Measurements from ENCODE around the gene AKAP6. TPM values are rescaled to one million over a fixed set of nuclear protein-coding genes. Genes with fewer than 3 reads are reported as not detected.

AKAP6 gene
- total RNA-seq, 3 donors from 2014 or later, result 1.1 to 9.1 (median 4.6) TPM

GRCh38 chr14:32681598-32681997 is 352.5 kb downstream of the AKAP6 start:
- DNase-seq (ENCODE audit: low spot score in 2 of 2), result no peak
- intact Hi-C loops (cut with DNase I; ENCODE audit: low total_unique reads), result loop anchor here (5.0 kb wide), 1 partner anchor 1219 kb away; no protein-coding TSS in a partner anchor
- Histone ChIP-seq H3K9me3 (no peaks in the 10 kb centered on the region), H3K4me1 (no peaks in the 10 kb centered on the region), H3K4me3 (no peak overlapping the region), H3K36me3 (no peaks in the 10 kb centered on the region), H3K27me3 (no peaks in the 10 kb centered on the region), H3K27ac (no peak overlapping the region)
- TF ChIP-seq, protein P1, sequence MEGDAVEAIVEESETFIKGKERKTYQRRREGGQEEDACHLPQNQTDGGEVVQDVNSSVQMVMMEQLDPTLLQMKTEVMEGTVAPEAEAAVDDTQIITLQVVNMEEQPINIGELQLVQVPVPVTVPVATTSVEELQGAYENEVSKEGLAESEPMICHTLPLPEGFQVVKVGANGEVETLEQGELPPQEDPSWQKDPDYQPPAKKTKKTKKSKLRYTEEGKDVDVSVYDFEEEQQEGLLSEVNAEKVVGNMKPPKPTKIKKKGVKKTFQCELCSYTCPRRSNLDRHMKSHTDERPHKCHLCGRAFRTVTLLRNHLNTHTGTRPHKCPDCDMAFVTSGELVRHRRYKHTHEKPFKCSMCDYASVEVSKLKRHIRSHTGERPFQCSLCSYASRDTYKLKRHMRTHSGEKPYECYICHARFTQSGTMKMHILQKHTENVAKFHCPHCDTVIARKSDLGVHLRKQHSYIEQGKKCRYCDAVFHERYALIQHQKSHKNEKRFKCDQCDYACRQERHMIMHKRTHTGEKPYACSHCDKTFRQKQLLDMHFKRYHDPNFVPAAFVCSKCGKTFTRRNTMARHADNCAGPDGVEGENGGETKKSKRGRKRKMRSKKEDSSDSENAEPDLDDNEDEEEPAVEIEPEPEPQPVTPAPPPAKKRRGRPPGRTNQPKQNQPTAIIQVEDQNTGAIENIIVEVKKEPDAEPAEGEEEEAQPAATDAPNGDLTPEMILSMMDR (IDR thresholded peaks at IDR 0.05), result no peak
- TF ChIP-seq POLR2AphosphoS5 (IDR thresholded peaks at IDR 0.05) (no peak), POLR2A (IDR thresholded peaks at IDR 0.05) (no peak)

DNA sequence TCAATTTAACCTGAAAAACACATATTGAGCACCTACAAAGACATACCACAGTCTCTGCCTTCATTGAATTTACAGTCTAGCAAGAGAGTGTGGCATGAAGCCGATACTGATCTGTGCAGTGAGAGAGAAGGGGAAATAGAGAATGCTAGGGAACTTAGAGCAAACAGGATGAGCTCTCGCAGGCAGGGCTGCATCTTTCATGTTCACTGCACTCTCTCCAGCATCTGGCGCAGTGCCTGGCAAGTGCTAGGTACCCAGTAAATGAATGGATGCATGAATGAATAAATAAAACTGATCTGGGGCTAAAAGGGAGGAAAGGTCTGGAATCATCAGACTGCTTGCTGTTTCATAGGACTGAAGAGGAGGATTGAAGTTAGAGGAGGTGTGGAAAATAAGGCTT is 353.1 kb downstream of the AKAP6 start:
- Histone ChIP-seq H3K27me3 (no peaks in the 10 kb centered on the region), H3K4me1 (no peaks in the 10 kb centered on the region), H3K9me3 (no peaks in the 10 kb centered on the region), H3K4me3 (no peak overlapping the region), H3K27ac (no peak overlapping the region), H3K36me3 (no peaks in the 10 kb centered on the region)
- no peak for TF ChIP-seq POLR2A (IDR thresholded peaks at IDR 0.05)
- intact Hi-C loops (cut with DNase I; ENCODE audit: low total_unique reads), result loop anchor here (5.0 kb wide), 1 partner anchor 1220 kb away; no protein-coding TSS in a partner anchor
- DNase-seq (ENCODE audit: low spot score in 2 of 2), result no peak

DNA sequence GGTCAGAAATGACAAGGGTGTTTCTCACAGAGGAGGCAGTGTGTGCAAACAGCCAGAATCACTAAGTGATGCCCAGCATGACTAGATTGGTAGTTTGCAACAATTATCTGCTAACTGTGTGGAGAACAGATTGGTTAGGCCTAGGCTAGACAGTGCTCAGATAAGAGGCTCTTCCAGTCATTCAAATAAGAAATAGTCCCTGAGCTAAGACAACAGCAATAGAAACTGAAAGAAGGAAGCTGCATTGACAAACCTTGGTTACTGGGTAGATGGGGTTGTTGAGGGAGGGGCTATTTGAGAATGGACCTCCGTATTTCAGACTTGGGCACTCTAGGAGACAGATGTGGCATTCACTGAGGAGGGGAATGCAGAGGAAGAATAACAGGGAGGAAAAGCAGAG is 354.6 kb downstream of the AKAP6 start:
- intact Hi-C loops (cut with DNase I; ENCODE audit: low total_unique reads), result loop anchor here (5.0 kb wide), 1 partner anchor 1221 kb away; no protein-coding TSS in a partner anchor
- no peak for TF ChIP-seq POLR2AphosphoS5 (IDR thresholded peaks at IDR 0.05)

DNA sequence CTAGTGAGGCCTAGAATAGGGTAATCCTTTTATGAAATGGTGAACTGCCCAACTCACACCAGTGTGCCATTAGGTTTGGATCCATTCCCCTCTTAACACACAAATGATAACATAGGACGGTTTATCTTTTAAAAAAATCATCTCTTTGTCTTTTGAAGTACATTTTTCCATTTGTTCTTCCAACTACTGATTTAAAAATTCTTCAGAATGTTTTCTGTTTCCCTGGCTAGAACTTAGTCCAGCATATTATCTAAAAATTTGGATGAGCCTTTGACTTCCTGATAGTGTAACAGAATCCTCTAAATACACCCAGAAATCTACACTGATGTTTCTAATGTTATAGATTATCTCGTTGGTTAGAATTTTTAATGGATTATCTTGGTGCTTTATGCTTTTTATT is 359.8 kb downstream of the AKAP6 start:
- no peaks in the 10 kb centered on the region for H3K27me3 ChIP-seq
- TF ChIP-seq POLR2A (IDR thresholded peaks at IDR 0.05) (no peak), POLR2AphosphoS5 (IDR thresholded peaks at IDR 0.05) (no peak)
- TF ChIP-seq, protein P1 (IDR thresholded peaks at IDR 0.05), result no peak
- no peak overlapping the region for H3K27ac ChIP-seq
- no peaks in the 10 kb centered on the region for H3K36me3 ChIP-seq
- no peak for DNase-seq (ENCODE audit: low spot score in 2 of 2)
- H3K4me3 ChIP-seq, result no peak overlapping the region
- no peaks in the 10 kb centered on the region for H3K9me3 ChIP-seq
- no peaks in the 10 kb centered on the region for H3K4me1 ChIP-seq
- intact Hi-C loops (cut with DNase I; ENCODE audit: low total_unique reads), result no loop called here

More for the DNA sequence above, 354.6 kb downstream of the AKAP6 start:
- Histone ChIP-seq H3K27me3 (no peaks in the 10 kb centered on the region), H3K9me3 (no peaks in the 10 kb centered on the region), H3K4me3 (no peak overlapping the region), H3K27ac (no peak overlapping the region), H3K36me3 (no peaks in the 10 kb centered on the region), H3K4me1 (no peaks in the 10 kb centered on the region)
- DNase-seq (ENCODE audit: low spot score in 2 of 2), result no peak

GRCh38 chr14:32692441-32692840 is 363.3 kb downstream of the AKAP6 start:
- no peak overlapping the region for H3K27ac ChIP-seq
- H3K4me1 ChIP-seq, result no peaks in the 10 kb centered on the region
- intact Hi-C loops (cut with DNase I; ENCODE audit: low total_unique reads), result loop anchor here (5.0 kb wide), 1 partner anchor 1080 kb away; no protein-coding TSS in a partner anchor
- no peak overlapping the region for H3K4me3 ChIP-seq
- H3K36me3 ChIP-seq, result no peaks in the 10 kb centered on the region
- TF ChIP-seq, protein P1 (IDR thresholded peaks at IDR 0.05), result no peak
- no peak for DNase-seq (ENCODE audit: low spot score in 2 of 2)
- no peaks in the 10 kb centered on the region for H3K27me3 ChIP-seq
- no peaks in the 10 kb centered on the region for H3K9me3 ChIP-seq

DNA sequence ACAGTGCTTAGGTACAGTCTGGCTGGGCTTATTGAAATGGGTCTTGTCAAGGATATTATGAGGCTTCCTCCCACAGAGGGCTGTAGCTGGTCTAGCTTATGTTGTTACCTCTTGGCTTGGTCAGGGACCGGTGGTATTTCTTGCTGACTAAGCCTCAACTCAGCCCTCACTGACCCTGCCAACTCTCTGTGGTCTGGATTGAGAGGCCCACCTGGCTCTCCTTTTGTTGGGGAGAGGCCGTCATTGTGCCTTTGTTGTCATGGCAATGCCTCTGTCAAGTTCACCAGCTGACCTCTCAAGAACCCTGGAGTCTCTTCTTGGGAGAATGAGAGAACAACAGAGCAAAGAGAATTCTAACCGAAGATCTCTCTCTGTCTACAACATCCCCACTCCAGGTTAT is 364.0 kb downstream of the AKAP6 start:
- intact Hi-C loops (cut with DNase I; ENCODE audit: low total_unique reads), result loop anchor here (5.0 kb wide), 1 partner anchor 1079 kb away; no protein-coding TSS in a partner anchor
- no peaks in the 10 kb centered on the region for H3K9me3 ChIP-seq
- no peaks in the 10 kb centered on the region for H3K27me3 ChIP-seq
- TF ChIP-seq POLR2AphosphoS5 (IDR thresholded peaks at IDR 0.05), result no peak
- TF ChIP-seq, protein P1 (IDR thresholded peaks at IDR 0.05), result no peak
- TF ChIP-seq POLR2A (IDR thresholded peaks at IDR 0.05), result no peak
- no peaks in the 10 kb centered on the region for H3K36me3 ChIP-seq
- no peaks in the 10 kb centered on the region for H3K4me1 ChIP-seq
- no peak for DNase-seq (ENCODE audit: low spot score in 2 of 2)
- no peak overlapping the region for H3K27ac ChIP-seq
- H3K4me3 ChIP-seq, result no peak overlapping the region
